ENCODE measurements around the gene AIG1.

The AIG1 gene

GRCh38 chr6:143059663-143060353 lies 881 bp upstream of the AIG1 start:
- Histone ChIP-seq H3K27me3 (ENCODE audit: control insufficient read depth, insufficient read depth, low read length) (no peaks in the 10 kb centered on the region), H3K36me3 (ENCODE audit: control insufficient read depth, insufficient read depth, low read length) (no peaks in the 10 kb centered on the region), H3K4me3 (ENCODE audit: low read depth, low read length) (peak overlapping the region; percentile 41), H3K9ac (ENCODE audit: low read depth, low read length) (no peak overlapping the region), H3K9me3 (ENCODE audit: control insufficient read depth, insufficient read depth, low read length) (no peaks in the 10 kb centered on the region), H3K4me1 (ENCODE audit: control insufficient read depth, insufficient read depth, low read length) (peaks cover 30% of the 10 kb centered on the region)

GRCh38 chr6:143060354-143060805 lies 309 bp upstream of the AIG1 start:
- Histone ChIP-seq H3K9ac (ENCODE audit: low read depth, low read length) (peak overlapping the region; percentile 6), H3K27me3 (ENCODE audit: control insufficient read depth, insufficient read depth, low read length) (no peaks in the 10 kb centered on the region), H3K9me3 (ENCODE audit: control insufficient read depth, insufficient read depth, low read length) (no peaks in the 10 kb centered on the region), H3K4me3 (ENCODE audit: low read depth, low read length) (peak overlapping the region; percentile 41), H3K36me3 (ENCODE audit: control insufficient read depth, insufficient read depth, low read length) (no peaks in the 10 kb centered on the region), H3K4me1 (ENCODE audit: control insufficient read depth, insufficient read depth, low read length) (peaks cover 30% of the 10 kb centered on the region)

GRCh38 chr6:143061597-143062385 lies 1.1 kb downstream of the AIG1 start:
- H3K9ac ChIP-seq (ENCODE audit: low read depth, low read length) = no peak overlapping the region
- no peaks in the 10 kb centered on the region for H3K36me3 ChIP-seq (ENCODE audit: control insufficient read depth, insufficient read depth, low read length)
- H3K4me1 ChIP-seq (ENCODE audit: control insufficient read depth, insufficient read depth, low read length) = peaks cover 30% of the 10 kb centered on the region
- no peaks in the 10 kb centered on the region for H3K27me3 ChIP-seq (ENCODE audit: control insufficient read depth, insufficient read depth, low read length)
- H3K9me3 ChIP-seq (ENCODE audit: control insufficient read depth, insufficient read depth, low read length) = no peaks in the 10 kb centered on the region
- H3K4me3 ChIP-seq (ENCODE audit: low read depth, low read length) = peak overlapping the region; percentile 77

- no peaks in the 10 kb centered on the region for H3K9me3 ChIP-seq (ENCODE audit: control insufficient read depth, insufficient read depth, low read length)
- H3K36me3 ChIP-seq (ENCODE audit: control insufficient read depth, insufficient read depth, low read length) = no peaks in the 10 kb centered on the region
- H3K9ac ChIP-seq (ENCODE audit: low read depth, low read length) = no peak overlapping the region
- no peaks in the 10 kb centered on the region for H3K27me3 ChIP-seq (ENCODE audit: control insufficient read depth, insufficient read depth, low read length)
- no peak overlapping the region for H3K4me3 ChIP-seq (ENCODE audit: low read depth, low read length)
- H3K4me1 ChIP-seq (ENCODE audit: control insufficient read depth, insufficient read depth, low read length) = peaks cover 30% of the 10 kb centered on the region
These were observed 1.9 kb downstream of the AIG1 start for GRCh38 chr6:143062551-143062950.

- H3K27me3 ChIP-seq (ENCODE audit: control insufficient read depth, insufficient read depth, low read length) = no peaks in the 10 kb centered on the region
- H3K4me3 ChIP-seq (ENCODE audit: low read depth, low read length) = no peak overlapping the region
- H3K36me3 ChIP-seq (ENCODE audit: control insufficient read depth, insufficient read depth, low read length) = no peaks in the 10 kb centered on the region
- peaks cover 32% of the 10 kb centered on the region for H3K4me1 ChIP-seq (ENCODE audit: control insufficient read depth, insufficient read depth, low read length)
- no peak overlapping the region for H3K9ac ChIP-seq (ENCODE audit: low read depth, low read length)
- no peaks in the 10 kb centered on the region for H3K9me3 ChIP-seq (ENCODE audit: control insufficient read depth, insufficient read depth, low read length)
These were observed 2.9 kb downstream of the AIG1 start for GRCh38 chr6:143063631-143064030.

GRCh38 chr6:143064271-143064670 lies 3.6 kb downstream of the AIG1 start:
- H3K4me1 ChIP-seq (ENCODE audit: control insufficient read depth, insufficient read depth, low read length) = peaks cover 32% of the 10 kb centered on the region
- no peaks in the 10 kb centered on the region for H3K27me3 ChIP-seq (ENCODE audit: control insufficient read depth, insufficient read depth, low read length)
- no peak overlapping the region for H3K4me3 ChIP-seq (ENCODE audit: low read depth, low read length)
- no peaks in the 10 kb centered on the region for H3K36me3 ChIP-seq (ENCODE audit: control insufficient read depth, insufficient read depth, low read length)
- no peak overlapping the region for H3K9ac ChIP-seq (ENCODE audit: low read depth, low read length)
- no peaks in the 10 kb centered on the region for H3K9me3 ChIP-seq (ENCODE audit: control insufficient read depth, insufficient read depth, low read length)

- Histone ChIP-seq H3K9me3 (ENCODE audit: control insufficient read depth, insufficient read depth, low read length) (no peaks in the 10 kb centered on the region), H3K9ac (ENCODE audit: low read depth, low read length) (no peak overlapping the region), H3K4me3 (ENCODE audit: low read depth, low read length) (no peak overlapping the region), H3K27me3 (ENCODE audit: control insufficient read depth, insufficient read depth, low read length) (no peaks in the 10 kb centered on the region), H3K4me1 (ENCODE audit: control insufficient read depth, insufficient read depth, low read length) (peaks cover 29% of the 10 kb centered on the region), H3K36me3 (ENCODE audit: control insufficient read depth, insufficient read depth, low read length) (no peaks in the 10 kb centered on the region)
These were observed 4.4 kb downstream of the AIG1 start for GRCh38 chr6:143064951-143065683.

GRCh38 chr6:143068001-143068400 lies 7.3 kb downstream of the AIG1 start:
- Histone ChIP-seq H3K4me1 (ENCODE audit: control insufficient read depth, insufficient read depth, low read length) (peaks cover 15% of the 10 kb centered on the region), H3K9ac (ENCODE audit: low read depth, low read length) (no peak overlapping the region), H3K27me3 (ENCODE audit: control insufficient read depth, insufficient read depth, low read length) (no peaks in the 10 kb centered on the region), H3K9me3 (ENCODE audit: control insufficient read depth, insufficient read depth, low read length) (no peaks in the 10 kb centered on the region), H3K4me3 (ENCODE audit: low read depth, low read length) (no peak overlapping the region), H3K36me3 (ENCODE audit: control insufficient read depth, insufficient read depth, low read length) (no peaks in the 10 kb centered on the region)

- H3K9ac ChIP-seq (ENCODE audit: low read depth, low read length) = no peak overlapping the region
- H3K27me3 ChIP-seq (ENCODE audit: control insufficient read depth, insufficient read depth, low read length) = no peaks in the 10 kb centered on the region
- no peaks in the 10 kb centered on the region for H3K4me1 ChIP-seq (ENCODE audit: control insufficient read depth, insufficient read depth, low read length)
- H3K4me3 ChIP-seq (ENCODE audit: low read depth, low read length) = no peak overlapping the region
- H3K36me3 ChIP-seq (ENCODE audit: control insufficient read depth, insufficient read depth, low read length) = no peaks in the 10 kb centered on the region
- no peaks in the 10 kb centered on the region for H3K9me3 ChIP-seq (ENCODE audit: control insufficient read depth, insufficient read depth, low read length)
These were observed 13.4 kb downstream of the AIG1 start for GRCh38 chr6:143074101-143074500.

GRCh38 chr6:143074670-143075318 lies 14.1 kb downstream of the AIG1 start:
- no peaks in the 10 kb centered on the region for H3K27me3 ChIP-seq (ENCODE audit: control insufficient read depth, insufficient read depth, low read length)
- no peaks in the 10 kb centered on the region for H3K4me1 ChIP-seq (ENCODE audit: control insufficient read depth, insufficient read depth, low read length)
- H3K9me3 ChIP-seq (ENCODE audit: control insufficient read depth, insufficient read depth, low read length) = no peaks in the 10 kb centered on the region
- H3K36me3 ChIP-seq (ENCODE audit: control insufficient read depth, insufficient read depth, low read length) = no peaks in the 10 kb centered on the region
- H3K4me3 ChIP-seq (ENCODE audit: low read depth, low read length) = no peak overlapping the region
- no peak overlapping the region for H3K9ac ChIP-seq (ENCODE audit: low read depth, low read length)

GRCh38 chr6:143078468-143079324 lies 18.0 kb downstream of the AIG1 start:
- Histone ChIP-seq H3K27me3 (ENCODE audit: control insufficient read depth, insufficient read depth, low read length) (no peaks in the 10 kb centered on the region), H3K9me3 (ENCODE audit: control insufficient read depth, insufficient read depth, low read length) (no peaks in the 10 kb centered on the region), H3K9ac (ENCODE audit: low read depth, low read length) (no peak overlapping the region)

More at GRCh38 chr6:143078468-143079324, 18.0 kb downstream of the AIG1 start:
- Histone ChIP-seq H3K4me1 (ENCODE audit: control insufficient read depth, insufficient read depth, low read length) (no peaks in the 10 kb centered on the region), H3K36me3 (ENCODE audit: control insufficient read depth, insufficient read depth, low read length) (no peaks in the 10 kb centered on the region), H3K4me3 (ENCODE audit: low read depth, low read length) (no peak overlapping the region)
